8988T (cell line): ENCODE data around the gene LEKR1.
"Not testable (repeated sequence)": the region's sequence is repeated elsewhere in the genome, so short reads cannot be mapped to it uniquely, and the experiment has no call there.

Experiments
- DNase-seq: peaks from one replicate; pipeline ENCODE4 v3.0.0; 2011

LEKR1 gene

DNA sequence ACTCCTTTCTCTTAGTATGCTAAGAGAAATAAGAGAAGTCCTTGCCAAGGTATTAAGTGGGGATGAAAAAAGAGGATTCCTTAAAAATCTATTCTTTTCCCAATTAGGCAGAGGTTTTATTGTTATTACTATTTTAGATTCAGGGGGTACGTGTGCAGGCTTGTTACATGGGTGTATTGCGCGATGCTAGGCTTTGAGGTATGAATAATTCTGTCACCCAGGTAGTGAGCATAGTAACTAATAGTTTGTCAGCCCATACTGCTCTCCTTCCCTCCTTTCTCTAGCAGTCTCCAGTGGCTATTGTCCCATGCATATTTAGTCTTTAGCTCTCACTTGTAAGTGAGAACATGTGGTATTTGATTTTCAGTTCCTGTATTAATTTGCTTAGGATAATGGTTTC is 83.9 kb downstream of the LEKR1 start:
- no peak for DNase-seq

DNA sequence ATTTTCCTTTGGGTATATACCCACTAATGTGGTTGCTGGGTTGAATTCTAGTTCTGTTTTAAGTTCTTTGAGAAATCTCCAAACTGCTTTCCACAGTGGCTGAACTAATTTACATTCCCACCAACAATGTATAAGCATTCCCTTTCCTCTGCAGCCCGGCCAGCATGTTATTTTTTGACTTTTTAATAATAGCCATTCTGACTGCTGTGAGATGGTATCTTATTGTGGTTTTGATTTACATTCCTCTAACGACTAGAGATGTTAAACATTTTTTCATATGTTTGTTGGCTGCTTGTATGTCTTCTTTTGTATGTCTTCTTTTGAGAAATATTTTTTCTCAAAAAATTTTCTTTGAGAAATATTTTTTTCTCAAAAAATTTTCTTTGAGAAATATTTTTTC is 84.7 kb downstream of the LEKR1 start:
- DNase-seq, result not testable (repeated sequence)

DNA sequence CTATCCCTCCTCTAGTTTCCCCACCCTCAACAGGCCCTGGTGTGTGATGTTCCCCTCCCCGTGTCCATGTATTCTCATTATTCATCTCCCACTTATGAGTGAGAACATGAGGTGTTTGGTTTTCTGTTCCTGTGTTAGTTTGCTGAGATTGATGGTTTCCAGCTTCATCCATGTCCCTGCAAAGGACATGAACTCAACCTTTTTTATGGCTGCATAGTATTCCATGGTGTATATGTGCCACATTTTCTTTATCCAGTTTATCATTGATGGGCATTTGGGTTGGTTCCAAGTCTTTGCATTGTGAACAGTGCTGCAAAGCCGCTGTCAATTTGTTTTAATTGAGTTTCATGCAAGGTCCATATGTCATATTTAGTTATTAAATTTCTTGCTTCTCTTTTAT is 88.1 kb downstream of the LEKR1 start:
- not testable (repeated sequence) for DNase-seq

GRCh38 chr3:156915372-156915771 is 89.2 kb downstream of the LEKR1 start:
- no peak for DNase-seq

DNA sequence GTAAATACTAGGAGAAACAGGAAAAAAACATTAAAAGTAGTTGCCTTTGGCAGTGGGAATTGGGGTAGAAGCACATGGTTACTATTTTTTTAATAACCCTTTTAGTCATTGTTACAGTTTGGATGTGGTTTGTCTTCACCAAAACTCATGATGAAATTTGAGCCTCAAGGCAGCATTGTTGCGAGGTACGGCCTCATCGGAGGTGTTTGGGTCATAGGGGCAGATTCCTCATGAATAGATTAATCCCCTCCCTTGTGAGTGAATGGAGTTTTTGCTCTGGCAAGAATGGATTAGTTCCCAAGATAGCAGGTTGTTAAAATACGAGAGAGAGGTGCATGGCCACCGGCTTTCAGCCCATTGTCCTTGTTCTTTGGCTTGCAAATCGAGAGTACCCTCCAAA is 92.6 kb downstream of the LEKR1 start:
- no peak for DNase-seq

GRCh38 chr3:156919818-156920217 is 93.7 kb downstream of the LEKR1 start:
- no peak for DNase-seq

GRCh38 chr3:156920399-156920798 is 94.2 kb downstream of the LEKR1 start:
- no peak for DNase-seq

DNA sequence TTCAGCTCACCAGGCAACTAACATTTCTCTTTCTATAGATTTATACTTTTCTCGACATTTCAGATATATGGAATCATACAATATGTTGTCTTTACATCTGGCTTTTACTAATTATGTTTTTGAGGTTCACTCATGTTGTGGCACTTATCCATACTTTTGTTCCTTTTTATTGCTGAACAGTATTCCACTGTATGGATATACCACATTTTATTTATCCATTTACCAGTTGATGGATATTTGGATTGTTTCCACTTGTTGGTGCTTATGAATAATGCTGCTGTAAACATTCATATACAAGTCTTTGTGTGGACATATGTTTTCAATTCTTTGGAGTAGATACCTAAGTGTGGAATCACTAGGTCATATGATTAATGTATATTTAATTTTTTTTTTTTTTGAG is 97.2 kb downstream of the LEKR1 start:
- no peak for DNase-seq

DNA sequence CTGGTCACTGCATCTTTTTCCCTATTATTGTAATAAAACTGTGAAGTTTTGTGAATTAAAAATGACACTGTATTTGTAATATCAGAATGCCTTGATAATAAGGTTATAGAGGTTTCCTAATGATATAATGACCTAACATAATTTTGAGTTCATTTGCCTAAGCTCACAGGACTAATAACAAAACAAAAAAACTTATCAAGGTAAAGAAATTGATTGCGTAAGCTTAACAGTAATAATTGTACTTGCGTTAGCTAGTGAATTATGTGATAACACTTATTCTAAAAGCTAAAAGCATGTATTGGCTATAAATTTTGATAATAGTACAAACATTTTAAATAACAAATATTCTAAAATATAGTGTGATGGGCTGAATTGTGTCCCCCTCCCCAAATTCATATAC is 112.6 kb downstream of the LEKR1 start:
- no peak for DNase-seq

DNA sequence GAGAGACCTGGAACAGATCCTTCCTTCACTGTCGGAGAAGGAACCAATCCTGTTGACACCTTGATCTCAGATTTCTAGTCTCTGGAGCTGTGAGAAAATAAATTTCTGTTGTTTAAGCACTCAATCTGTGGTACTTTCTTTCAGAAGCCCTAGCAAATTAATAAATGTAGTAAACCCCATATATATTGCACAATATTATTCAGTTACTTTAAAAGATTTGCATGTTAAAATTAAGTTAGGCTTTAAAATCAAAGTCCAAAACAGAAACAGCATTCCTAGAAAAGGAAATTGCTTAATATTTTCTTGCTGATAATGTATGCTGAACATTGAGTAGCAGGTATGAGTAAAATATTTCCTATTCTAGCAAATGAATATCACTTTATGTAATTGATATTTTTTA is 113.2 kb downstream of the LEKR1 start:
- DNase-seq, result no peak

- DNase-seq, result no peak
Measured at GRCh38 chr3:156941311-156941710, 115.2 kb downstream of the LEKR1 start.

- no peak for DNase-seq
Measured at GRCh38 chr3:156948402-156949210, 122.5 kb downstream of the LEKR1 start.

DNA sequence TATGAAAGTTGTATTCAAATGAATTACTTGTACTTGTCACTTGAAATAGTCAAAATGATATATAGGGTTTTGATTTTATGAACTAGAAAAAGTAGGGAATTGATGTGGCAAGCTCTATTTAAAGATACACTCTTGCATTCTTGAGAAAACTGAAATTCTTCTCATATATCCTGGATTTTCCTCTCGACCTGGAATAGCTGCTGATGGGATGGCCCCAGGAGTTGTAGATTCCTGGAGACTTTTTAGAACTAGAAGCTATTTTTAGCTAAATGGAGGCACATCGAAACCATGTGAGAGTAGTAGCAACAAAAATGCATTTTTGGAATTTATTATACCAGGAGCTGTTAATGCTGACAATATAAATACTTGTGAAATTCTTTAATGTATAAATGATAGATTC is 125.9 kb downstream of the LEKR1 start:
- no peak for DNase-seq

DNA sequence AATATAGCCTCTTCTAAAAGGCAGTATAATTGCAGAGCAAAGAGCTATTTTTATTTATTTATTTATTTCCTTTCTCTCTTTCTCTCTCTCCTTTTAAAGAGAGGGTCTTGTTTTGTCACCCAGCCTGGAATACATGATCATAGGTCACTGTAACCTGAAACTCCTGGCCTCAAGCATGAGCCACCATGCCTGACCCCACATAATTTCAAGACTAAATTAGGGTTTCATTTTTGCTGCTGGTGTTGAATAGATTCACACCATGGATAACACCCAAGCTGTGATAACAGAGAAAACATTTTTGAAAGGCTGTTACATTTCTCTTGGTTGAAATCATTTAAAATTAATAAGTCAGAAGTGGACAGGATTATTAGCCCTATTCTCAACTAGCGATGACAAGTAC is 131.6 kb downstream of the LEKR1 start:
- DNase-seq, result no peak

GRCh38 chr3:156963096-156963495 is 136.9 kb downstream of the LEKR1 start:
- DNase-seq, result no peak

- DNase-seq, result no peak
Measured at GRCh38 chr3:156964577-156964976, 138.4 kb downstream of the LEKR1 start.

- not testable (repeated sequence) for DNase-seq
Measured at GRCh38 chr3:156966349-156966748, 140.2 kb downstream of the LEKR1 start.

- DNase-seq, result no peak
Measured at GRCh38 chr3:156973954-156974353, 147.8 kb downstream of the LEKR1 start.

- no peak for DNase-seq
Measured at GRCh38 chr3:156974931-156975330, 148.8 kb downstream of the LEKR1 start.

GRCh38 chr3:156975721-156976120 is 149.6 kb downstream of the LEKR1 start:
- DNase-seq, result no peak

- no peak for DNase-seq
Measured at GRCh38 chr3:156976933-156977332, 150.8 kb downstream of the LEKR1 start.

DNA sequence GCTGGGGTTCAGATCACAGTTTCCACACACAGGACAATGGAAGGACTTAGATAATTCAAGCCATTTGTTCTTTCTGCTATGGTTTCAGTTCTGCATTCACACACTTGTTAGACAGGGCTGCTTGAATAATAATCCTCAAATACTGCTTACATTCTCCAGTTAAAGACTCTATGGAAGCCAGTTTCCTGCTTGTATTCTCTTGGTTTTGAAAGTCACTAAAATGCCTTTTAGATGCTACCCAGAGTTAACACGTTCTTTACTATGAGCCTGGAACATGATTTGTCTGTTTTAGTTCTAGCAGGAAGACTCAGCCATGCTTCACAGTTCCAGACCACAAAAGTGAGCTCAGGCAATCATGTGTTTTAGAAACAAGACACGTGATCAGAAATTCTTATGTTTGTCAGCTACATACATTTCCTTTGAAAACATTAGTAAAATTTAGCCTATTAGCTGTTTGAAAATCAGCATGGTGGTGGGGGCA is 152.4 kb downstream of the LEKR1 start:
- DNase-seq, result no peak

GRCh38 chr3:156981005-156981404 is 154.9 kb downstream of the LEKR1 start:
- DNase-seq, result no peak

GRCh38 chr3:156983559-156983958 is 157.4 kb downstream of the LEKR1 start:
- no peak for DNase-seq

DNA sequence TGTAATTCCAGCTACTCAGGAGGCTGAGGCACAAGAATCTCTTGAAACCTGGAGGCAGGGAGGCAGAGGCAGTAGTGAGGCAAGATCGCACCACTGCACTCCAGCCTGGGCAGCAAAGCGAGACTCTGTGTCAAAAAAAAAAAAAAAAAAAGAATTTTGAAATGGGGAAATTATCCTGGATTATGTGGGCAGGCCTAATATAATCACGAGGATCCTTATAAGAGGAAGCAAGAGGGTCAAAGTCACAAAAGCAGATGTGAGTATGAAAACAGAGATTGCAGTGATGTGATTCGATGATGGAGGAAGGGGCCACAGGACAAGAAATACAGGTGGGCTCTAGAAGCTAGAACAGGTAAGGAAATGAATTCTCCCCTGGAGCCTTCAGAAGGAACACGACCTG is 159.6 kb downstream of the LEKR1 start:
- no peak for DNase-seq
